TTC549 (cell line): ENCODE data around the gene S100A12.

Experiments
- FAIRE-seq: peaks from 2 replicates; lab custom pipeline; 2012; peaks lifted over from hg19 to GRCh38; lab: Jason Lieb, UNC

Gene S100A12

DNA sequence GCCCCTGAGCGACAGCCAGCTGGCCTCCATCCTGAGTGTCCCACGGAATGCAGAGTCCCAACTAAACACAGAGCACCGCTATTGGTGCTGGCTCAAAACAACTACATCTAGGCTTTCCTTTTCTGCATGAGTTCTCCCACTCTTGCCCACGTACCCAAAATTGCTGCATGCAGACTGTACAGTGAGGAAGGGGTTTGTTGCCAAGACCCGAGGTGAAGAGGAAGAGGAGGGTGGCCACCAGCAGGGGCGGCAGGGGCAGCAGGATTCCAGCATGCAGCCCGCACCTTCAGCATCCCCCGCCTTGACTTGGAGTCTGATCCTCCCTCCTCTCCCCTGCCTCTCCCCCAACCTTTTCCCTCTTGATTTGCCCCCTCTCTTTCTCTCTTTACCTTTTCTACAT lies 9.7 kb downstream of the S100A12 start:
- FAIRE-seq: no peak

DNA sequence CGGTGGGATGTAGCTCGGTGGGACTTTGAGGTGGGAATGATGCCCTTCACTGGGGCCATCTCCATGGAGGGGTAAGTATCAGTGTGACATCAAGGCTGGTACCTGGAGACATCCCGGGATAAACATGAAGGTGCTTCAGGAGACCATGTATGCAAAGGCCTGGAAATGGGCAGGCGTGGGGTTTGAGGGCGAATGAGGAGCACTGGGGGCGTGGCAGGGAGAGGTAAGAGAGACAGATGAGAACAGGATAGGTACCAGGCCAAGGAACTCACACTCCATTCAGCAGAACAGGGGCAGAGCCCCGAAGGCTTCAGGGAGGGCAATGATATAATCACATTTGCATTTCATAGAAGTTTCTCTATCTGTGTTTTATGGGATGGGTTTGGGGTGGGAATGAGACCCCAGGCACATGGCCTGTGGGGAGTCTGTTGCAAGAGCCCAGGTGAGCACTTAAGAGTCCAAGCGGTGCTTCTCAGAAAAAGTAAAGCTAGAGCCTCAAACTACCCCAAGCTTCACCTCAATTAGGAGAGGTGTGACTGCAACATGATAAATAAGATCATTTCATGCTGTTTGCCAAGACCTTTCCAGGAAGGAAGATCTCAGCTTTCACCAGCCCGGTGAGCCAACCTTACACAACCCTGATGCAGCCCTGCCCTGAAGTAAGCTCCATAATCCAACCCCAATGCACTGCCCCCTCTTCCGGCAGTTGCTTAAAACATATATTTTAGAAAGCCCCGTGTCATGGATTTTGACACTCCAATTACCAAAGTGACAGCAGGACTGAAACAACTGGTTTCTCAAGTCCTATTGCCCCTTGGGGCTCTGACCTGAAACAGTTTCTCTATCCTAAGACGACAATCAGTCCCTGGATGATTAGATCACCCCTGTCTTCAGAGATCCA lies 10.4 kb downstream of the S100A12 start:
- no peak for FAIRE-seq

DNA sequence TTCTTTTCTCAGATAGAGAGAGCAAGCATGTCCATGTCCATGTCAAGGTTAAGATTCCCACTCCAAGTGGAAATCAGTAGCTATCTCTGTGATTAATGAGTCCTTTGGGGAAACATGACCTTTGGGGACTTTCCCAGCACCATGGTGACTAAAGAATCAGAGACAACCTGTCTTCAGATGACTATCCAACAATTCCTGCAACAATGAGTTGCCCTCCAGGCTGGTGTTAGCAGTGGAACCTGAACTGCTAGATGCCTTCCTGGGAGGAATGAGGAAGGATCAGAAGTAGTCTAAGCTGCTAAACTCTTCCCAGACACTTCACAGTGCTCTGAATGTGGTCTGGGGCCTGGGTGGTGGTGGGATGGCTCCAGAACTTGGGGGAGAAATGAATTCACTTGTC lies 11.3 kb downstream of the S100A12 start:
- FAIRE-seq: no peak

DNA sequence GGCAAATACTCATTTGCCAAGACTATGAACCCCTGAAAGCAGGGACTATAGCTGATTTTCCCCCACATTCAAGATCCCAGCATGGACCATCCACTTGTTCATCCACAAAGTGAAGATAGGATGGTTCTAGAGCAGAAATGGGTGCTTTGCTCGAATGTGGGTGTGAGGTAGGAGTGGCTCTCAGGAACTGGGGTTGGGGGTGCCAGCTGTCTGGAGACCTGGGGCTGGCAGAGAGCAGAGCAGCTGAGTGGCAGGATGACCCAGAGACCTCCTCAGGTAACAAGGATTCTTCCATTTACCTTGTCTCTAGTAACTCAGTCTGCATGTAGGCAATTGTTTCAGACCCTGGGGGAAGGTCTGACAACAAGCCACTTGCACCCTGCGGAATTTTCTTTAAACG lies 11.8 kb downstream of the S100A12 start:
- no peak for FAIRE-seq

DNA sequence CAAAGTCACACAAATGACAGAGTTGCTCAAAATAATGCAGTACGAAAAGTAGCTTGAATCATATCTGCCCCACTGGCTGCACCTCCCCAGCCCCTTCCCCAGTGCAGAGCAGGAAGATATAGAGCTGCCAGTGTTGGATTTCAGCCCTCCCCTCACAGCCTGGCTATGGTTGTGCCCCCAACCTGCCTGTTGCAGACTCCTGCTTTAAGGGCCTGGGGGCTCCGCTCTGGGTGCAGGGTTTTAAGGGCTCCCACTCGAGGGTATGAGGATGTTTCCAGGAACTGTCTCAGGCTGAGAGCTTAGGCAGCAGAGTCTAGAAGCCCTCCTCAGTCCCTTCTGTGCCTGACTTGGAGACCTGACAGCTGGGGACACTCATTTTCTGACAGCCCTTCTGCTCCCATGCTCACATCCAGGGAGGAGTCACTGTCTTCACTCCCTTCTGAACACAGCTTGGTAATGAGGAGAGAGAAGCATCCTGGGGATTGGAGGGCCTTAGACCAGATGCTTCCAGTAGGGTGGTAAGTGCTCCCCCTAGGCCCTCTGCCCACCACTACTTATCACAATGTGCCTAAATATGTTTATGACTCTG lies 13.1 kb downstream of the S100A12 start:
- no peak for FAIRE-seq

DNA sequence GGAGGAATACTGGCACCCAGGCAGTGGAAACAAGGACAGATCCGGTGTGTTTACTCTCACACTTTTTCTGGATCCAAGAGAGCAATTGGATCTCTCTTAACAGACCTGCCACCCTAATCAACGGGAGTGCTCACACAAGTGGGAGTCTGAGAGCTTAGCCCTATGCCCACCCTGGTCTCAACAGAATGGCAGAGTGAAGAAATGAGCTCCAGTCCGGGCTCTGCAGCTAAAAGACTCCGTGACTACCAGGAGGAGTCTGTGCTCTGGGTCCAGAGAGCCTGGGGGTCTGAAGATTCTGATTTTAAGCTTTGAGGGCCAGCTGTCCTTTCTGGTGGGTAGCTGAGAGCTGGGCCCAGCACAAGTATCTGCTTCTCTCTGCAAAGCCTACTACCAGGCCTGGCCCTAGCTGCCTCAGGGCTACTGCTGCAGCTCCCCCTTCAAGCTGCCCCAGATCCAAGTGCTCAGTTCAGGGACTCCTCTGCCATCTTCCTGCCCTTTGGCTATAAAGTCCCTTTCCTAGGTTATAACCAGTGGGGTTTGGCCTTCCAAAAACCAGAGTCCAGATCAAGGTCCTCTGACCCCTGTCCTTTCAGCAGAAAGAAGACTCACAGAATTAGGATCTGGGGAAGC lies 13.8 kb downstream of the S100A12 start:
- FAIRE-seq: no peak

DNA sequence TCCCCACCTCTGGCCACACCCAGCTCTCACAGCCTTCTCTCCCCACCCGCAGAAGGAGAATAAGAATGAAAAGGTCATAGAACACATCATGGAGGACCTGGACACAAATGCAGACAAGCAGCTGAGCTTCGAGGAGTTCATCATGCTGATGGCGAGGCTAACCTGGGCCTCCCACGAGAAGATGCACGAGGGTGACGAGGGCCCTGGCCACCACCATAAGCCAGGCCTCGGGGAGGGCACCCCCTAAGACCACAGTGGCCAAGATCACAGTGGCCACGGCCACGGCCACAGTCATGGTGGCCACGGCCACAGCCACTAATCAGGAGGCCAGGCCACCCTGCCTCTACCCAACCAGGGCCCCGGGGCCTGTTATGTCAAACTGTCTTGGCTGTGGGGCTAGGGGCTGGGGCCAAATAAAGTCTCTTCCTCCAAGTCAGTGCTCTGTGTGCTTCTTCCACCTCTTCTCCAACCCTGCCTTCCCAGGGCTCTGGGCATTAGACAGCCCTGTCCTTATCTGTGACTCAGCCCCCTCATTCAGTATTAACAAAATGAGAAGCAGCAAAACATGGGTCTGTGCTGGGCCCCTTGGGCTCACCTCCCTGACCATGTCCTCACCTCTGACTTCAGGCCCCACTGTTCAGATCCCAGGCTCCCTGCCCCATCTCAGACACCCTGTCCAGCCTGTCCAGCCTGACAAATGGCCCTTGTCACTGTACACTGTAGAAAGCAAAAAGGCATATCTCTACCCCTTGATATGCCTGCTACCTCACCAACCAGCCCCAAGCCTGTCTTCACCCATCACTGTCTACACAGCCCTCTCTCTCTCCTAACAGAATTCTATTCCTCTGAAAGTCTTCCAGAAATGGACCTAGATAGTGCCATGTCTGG lies 14.6 kb downstream of the S100A12 start:
- FAIRE-seq: no peak

DNA sequence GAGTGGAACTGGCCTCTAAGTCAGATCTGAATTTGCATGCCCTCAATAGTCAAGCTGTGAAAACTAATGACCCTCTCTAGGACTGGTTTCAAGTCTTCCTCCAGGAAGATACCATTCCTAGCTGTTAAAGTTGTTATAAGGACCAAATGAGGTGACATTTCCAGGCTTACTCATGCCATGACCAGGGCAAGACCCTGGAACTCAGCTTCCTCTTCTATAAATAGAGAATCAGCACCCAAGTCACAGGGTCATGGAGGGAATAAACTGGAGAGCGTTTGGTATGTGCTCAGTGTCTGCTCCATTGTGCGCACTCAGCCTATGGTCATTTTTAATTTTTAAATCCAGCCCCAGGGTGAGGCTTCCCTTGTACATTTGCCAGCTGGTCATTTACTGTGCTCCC lies 15.2 kb downstream of the S100A12 start:
- no peak for FAIRE-seq

DNA sequence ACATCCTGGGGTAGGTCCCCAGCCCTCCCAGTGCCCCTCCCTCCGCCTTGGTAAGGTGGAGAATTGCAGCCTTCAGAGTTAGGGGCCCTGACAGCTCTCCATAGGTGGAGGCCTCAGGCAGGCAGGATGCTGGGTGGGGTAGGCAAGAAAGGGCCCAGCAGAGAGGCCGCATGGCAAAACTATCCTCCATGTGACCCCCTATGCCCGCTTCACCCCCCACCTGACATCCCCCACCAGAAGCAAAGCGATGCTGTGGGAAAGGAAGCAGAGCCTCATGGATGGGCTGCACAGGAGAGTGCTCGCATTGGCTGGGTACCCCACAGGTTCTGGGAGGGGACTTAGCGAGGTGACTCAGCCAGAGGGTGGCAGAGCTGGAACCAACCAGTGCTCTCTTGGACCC lies 16.2 kb downstream of the S100A12 start:
- FAIRE-seq: no peak

DNA sequence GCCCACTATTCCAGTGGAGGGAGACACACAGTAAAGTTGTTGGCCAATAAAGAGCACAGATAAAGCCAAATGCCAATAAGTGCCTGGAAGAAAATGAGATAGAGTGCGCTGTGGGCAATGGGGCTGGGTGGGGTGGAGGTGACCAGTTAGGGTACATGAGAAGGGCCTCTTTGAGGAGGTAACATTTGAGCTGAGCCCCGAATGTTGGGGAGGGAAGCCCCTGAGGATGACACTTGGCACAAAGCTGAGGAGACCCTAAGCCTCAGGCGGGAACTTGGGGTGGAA lies 16.8 kb downstream of the S100A12 start:
- FAIRE-seq: no peak

DNA sequence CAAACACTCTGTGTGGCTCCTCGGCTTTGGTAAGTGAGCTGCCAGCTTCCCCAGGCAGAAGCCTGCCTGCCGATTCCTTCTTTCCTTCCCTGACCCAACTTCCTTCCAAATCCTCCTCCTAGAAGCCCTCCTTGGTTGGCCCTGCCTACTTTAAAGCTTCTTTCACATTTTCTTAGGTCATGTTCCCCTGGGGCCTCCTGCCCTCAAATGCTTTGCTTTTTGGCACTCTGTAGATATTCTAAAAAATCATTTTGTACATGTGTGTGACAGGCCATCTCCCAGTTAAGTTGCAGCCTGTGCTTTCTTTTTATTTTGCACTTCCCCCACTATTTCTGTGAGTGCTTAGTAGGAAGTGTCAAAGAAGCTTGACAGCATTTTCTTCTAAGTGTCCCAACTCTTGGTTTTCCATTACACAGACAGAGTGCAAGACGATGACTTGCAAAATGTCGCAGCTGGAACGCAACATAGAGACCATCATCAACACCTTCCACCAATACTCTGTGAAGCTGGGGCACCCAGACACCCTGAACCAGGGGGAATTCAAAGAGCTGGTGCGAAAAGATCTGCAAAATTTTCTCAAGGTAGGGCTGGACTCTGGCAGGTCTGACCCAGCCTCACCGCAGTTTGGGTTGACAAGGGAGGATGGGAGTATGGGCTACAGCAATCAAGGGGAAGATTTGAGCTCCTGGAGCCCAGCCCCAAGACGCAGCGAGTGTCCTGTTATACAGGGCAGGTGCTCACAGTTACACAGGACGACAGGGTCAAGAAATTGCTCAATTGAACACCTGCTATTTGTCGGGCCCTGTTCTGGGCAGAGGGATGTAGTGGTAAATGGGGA lies 17.3 kb downstream of the S100A12 start, which contains the start of gene S100A9:
TSS of gene S100A9 (plus strand) at position 2 of the 838 bp plus-strand sequence. CDS start at position 432, 430 bp downstream.
- FAIRE-seq: no peak

DNA sequence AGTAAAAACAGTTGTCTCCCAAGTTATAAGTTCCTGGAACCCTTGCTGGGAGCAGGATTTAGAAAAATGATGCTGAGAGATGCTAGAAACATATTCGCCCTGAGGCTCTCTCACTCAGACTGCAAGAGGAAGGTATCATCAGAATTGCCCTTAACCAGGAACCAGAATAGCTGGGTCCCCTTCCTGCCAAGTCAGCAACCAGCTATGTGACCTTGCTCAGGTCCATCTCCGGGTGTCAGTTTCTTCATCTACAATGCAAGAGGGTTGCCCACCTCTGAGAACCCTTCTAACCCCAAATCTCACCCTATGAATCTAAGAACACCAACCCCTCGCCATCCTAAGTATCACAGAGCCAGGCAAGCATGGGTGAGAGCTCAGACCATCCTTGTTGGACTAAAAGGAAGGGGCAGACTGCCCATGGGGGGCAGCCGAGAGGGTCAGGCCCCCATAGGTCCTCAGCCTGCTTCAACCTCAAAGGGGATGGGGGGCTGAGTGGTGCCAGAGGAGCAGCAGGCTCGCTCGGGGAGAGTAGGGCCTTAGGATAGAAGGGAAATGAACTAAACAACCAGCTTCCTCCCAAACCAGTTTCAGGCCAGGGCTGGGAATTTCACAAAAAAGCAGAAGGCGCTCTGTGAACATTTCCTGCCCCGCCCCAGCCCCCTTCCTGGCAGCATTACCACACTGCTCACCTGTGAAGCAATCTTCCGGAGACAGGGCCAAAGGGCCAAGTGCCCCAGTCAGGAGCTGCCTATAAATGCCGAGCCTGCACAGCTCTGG lies 18.2 kb downstream of the S100A12 start:
- no peak for FAIRE-seq

DNA sequence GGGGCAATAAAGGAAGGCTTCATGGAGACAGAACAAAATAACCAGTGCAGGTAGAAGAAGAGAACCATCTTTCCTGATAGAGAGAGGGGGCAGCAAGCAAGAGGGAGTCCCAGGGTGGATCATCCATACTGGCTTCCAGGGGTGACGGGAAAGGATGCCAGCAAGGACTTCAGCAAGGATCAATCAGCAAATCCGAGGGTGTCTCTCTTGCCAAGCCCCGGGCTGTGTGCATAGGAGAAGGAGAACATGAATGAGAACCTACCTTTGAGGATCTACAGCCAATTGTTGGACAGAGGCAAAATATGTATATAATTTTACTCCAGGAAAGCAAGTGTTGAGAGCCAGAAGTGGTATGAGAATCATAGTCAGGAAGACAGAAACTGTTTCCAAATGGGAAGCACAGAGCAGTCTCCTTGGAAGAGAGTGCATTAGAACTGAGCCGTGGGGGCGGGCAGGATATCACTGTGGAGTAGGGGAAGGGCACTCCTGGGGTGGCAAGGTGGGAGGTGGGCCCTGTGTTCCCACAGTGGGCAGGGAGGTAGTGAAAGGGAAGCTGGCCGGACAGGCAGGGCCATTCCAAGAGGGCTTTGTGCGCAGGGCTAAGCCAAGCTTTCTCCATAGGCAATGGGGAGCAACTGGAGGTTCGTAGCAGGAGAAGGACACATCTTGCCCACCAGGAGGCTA lies 18.9 kb downstream of the S100A12 start:
- FAIRE-seq: no peak

DNA sequence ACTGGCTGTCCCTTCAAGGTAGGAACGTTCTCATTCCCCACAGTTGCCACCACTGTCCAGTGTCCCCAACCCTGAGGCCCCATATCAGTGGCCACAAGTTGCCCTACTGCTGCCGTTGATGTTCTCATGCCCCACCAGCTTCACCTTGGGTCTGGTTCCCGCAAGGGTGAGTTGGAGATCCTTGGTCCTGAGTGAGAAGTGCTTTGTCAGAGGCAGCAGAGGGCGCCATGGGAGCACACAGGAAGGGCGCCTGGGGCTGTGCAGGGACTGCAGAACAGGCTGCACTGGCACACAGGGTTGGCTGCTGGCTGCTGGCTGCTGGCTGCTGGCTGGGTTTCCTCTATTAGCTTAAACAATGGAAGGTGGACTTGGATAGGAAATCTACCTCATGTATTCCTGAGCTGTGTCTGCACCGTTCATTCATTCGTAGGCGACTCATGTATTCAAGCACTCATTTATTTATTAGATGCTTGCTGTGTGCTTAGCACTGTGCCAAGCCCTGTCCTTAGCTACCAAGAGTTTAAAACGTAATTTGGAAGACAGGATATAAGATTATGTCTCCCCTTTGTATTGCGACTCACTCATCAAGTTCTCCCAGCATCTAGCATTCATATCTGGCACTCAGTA lies 19.9 kb downstream of the S100A12 start:
- FAIRE-seq: peak; percentile 68

DNA sequence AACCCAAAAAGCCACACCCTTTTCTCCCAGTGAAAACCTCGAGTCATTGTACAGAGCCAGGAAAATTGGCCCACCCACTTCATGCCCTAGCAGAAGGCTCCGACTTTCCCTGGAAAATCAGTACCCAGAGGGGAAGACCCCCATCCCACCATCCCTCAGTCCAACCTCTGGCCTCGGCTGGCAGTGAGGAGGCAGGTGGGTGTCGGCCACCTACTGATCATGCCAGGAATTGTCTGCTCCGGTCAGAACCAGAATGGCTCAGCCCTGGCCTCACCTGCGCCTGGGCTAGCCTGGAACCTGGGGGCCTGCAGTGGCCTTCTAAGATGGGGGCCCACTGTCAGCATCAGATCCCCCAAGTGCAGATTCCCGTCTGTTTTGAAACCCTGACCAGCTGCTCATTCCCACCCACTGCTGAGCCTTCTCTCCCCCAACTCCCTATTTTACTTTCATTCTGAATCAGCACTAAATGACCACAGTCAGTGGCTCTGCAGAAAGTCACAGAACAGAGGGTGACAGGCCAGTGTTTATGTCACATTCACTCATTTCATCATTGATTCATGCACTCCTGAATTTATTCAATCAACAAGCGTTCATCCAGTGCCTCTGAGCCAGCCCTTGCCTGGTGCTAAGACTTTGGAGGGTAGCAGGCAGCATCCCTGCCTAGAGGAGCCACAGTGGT lies 20.8 kb downstream of the S100A12 start:
- no peak for FAIRE-seq

DNA sequence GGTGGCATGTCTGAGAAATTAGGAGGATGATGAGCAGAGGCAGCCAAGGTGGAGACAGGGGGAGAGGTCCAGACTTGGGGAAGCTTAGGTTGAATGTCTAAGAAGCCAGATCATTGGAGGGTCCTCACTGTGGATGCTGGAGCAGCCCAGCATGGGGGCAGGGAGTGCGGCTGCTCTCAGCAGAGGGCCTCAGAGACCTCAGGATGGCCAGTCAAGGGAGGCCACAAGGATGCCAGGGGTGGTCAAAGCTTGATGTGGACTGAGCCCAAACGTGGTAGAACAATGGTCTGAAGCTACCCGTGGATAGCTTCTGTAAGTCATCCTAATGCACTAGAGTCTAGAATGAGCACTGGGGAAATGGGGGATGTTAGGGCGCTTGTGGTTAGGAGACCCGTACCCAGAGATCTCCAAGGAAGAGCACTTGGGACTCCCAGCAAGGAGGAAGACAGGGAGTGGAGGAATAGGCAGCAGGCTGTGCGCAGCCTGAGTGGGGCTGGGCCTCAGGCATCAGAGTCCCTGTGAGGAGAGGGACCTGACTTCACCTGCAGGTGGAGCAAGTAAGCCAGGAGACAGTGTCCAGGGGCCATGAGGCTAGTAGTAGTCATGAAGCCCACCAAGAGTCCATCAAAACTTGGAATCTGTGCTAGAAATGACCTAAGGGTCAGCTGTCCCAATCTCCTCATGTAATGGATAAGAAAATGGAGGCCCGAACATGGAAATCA lies 22.0 kb downstream of the S100A12 start:
- FAIRE-seq: no peak

DNA sequence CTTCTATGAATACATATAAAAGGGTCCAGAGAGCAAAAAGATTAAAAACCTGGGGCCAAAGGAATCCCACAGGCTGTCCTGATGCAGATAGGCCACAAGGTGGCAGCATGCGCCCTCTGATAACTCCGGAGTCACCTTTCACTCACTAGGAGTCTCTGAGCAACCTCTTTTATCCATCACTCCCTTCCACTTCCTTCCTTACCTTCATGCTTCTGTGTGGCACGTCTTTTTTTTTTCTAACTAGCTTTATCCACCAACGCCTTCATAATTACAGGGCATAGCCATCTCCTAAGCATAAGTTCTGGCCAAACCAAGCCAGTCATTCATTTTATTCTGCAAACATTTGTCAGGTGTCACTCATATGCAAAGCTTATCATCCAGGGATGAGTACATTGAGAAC lies 22.9 kb downstream of the S100A12 start:
- FAIRE-seq: peak; percentile 92

DNA sequence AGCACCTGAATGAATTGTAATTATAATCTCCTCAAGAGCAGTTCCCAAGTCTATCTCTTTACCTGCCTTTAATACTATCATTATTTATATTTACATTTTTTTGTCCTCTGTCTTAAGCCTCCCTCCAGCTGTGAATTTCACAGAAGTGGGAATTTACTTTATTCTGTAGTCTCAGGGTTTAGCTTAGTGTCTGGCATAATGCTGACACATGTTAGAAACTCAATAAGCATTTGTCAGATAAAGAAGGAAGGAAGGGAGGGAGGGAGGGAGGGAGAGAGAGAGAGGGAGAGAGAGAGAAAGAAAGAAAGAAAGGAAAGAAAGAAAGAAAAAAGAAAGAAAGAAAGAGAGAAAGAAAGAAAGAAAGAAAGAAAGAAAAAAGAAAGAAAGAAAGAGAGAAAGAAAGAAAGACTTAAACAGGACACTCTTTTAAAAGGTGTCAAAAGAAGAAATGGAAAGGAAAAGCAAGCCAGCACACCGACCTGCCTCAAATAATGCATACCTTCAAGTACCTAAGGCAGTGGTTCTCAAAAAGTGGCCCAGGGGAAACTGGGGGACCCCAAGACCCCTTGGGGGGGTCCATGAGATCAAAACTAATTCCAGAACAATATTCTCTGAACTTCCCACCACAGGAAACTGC lies 25.0 kb downstream of the S100A12 start:
- FAIRE-seq: no peak
